Measurements from ENCODE around the gene AQP7.

DNA sequence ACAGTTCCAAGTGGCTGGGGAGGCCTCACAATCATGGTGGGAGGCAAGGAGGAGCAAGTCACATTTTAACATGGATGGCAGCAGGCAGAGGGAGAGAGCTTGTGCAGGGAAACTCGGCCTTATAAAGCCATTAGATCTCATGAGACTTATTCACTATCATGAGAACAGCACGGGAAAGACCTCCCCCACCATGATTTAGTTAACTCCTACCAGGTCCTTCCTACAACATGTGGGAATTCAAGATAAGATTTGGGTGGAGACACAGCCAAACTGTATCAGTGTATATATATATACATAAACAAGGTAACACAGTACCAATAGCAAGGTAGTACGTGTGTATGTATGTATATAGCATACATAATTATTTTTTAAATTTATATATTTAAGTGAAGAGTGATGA lies 61.2 kb downstream of the AQP7 start:
- TF ChIP-seq, protein P1, sequence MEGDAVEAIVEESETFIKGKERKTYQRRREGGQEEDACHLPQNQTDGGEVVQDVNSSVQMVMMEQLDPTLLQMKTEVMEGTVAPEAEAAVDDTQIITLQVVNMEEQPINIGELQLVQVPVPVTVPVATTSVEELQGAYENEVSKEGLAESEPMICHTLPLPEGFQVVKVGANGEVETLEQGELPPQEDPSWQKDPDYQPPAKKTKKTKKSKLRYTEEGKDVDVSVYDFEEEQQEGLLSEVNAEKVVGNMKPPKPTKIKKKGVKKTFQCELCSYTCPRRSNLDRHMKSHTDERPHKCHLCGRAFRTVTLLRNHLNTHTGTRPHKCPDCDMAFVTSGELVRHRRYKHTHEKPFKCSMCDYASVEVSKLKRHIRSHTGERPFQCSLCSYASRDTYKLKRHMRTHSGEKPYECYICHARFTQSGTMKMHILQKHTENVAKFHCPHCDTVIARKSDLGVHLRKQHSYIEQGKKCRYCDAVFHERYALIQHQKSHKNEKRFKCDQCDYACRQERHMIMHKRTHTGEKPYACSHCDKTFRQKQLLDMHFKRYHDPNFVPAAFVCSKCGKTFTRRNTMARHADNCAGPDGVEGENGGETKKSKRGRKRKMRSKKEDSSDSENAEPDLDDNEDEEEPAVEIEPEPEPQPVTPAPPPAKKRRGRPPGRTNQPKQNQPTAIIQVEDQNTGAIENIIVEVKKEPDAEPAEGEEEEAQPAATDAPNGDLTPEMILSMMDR (conservative IDR thresholded peaks at IDR 0.05; ENCODE audit: low read length), result no peak
- no peak for TF ChIP-seq EZH2phosphoT487 (IDR thresholded peaks at IDR 0.05; ENCODE audit: borderline replicate concordance, low read depth, low read length)
